Sigmoid colon (tissue), 4 donors: ENCODE data around the gene C3orf70.

ENCODE experiments used
- CTCF ChIP-seq, 4 experiments: fragments of 450-650 bp in 3 of 4; fragments of 200-600 bp in 1 of 4; IDR thresholded peaks; one replicate each; pipeline ENCODE4 v1.5.1; 2016 to 2019; ENCODE audit warnings: antibody characterized with exemption in 4 of 4, mild to moderate bottlenecking in 3 of 4, moderate library complexity in 2 of 4
- POLR2A ChIP-seq, 2 donors: fragments of 450-650 bp; IDR thresholded peaks; one replicate each; pipeline ENCODE4 v1.6.1; 2016; ENCODE audit warnings: antibody characterized with exemption in 2 of 2, mild to moderate bottlenecking in 2 of 2, moderate library complexity in 2 of 2
- POLR2AphosphoS5 ChIP-seq, 4 donors: sonication (generic); formaldehyde crosslinking; IDR thresholded peaks; one replicate each; pipeline ENCODE4 v1.6.1; 2017; ENCODE audit warnings: antibody characterized with exemption in 4 of 4

DNA sequence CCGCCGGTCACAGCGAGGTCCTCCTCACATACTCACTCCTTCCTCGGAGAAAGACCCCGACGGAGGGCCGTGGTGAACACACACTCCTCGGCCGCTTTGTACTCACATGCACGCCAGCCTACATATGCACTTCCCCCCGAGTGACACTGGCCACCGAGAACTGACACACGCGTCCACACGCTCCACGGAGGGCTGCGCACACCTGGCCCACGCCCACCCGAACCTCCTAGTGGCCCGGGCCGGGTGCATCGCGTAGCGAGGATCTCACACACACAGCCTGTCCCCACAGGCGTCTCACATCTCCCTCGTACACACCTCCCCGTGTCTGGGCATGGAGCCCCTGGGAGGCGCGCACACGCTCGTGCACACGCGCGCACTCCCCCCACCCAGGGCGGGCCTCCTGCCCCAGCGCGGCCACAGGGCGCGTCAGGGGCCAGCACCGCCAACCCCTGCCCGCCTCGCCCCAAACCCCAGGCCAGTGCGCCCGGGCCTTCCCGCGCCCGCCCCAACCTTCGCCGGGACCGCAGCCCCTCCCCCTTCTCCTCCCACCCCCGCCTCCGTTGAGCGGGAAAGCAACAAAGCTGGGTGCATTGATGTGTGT, 411 bp upstream of the C3orf70 start:
- TF ChIP-seq CTCF (IDR thresholded peaks at IDR 0.05) (no peak), POLR2AphosphoS5 (IDR thresholded peaks at IDR 0.05) (no peak), POLR2A (IDR thresholded peaks at IDR 0.05) (no peak)
